Measurements from ENCODE around the gene VTI1A. TPM values are rescaled to one million over a fixed set of nuclear protein-coding genes. Genes with fewer than 3 reads are reported as not detected.
A peak's percentile ranks its signal among the peaks of the same experiment; 100 is the strongest.
"Not testable (repeated sequence)": the region's sequence is repeated elsewhere in the genome, so short reads cannot be mapped to it uniquely, and the experiment has no call there.

The VTI1A gene
- total RNA-seq, 1 donor: 37.1 TPM

DNA sequence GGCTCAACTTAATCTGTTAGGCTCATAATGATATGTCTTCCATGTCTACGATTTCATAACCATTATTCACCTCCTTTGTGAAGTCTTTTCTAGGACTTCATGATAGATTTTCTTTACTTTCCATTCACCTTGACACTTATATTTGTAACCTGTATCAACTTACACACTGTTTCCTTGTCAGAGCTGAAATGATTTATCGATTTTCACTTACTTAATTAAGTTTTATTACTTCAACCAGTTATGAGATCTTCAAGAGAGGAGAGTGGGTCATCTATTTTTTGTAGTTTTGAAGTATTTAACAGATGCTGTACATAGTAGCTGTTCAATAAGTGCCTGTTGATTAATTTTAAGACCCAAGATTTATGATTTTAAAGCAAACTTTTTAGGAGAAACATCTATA lies 37.4 kb downstream of the VTI1A start:
- TF ChIP-seq, protein P1, sequence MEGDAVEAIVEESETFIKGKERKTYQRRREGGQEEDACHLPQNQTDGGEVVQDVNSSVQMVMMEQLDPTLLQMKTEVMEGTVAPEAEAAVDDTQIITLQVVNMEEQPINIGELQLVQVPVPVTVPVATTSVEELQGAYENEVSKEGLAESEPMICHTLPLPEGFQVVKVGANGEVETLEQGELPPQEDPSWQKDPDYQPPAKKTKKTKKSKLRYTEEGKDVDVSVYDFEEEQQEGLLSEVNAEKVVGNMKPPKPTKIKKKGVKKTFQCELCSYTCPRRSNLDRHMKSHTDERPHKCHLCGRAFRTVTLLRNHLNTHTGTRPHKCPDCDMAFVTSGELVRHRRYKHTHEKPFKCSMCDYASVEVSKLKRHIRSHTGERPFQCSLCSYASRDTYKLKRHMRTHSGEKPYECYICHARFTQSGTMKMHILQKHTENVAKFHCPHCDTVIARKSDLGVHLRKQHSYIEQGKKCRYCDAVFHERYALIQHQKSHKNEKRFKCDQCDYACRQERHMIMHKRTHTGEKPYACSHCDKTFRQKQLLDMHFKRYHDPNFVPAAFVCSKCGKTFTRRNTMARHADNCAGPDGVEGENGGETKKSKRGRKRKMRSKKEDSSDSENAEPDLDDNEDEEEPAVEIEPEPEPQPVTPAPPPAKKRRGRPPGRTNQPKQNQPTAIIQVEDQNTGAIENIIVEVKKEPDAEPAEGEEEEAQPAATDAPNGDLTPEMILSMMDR (IDR thresholded peaks at IDR 0.05; ENCODE audit: insufficient read depth, low read depth, low read length): no peak
- no peak for DNase-seq (ENCODE audit: low read depth)
- no peak overlapping the region for H3K4me3 ChIP-seq (ENCODE audit: low read depth, low read length)

DNA sequence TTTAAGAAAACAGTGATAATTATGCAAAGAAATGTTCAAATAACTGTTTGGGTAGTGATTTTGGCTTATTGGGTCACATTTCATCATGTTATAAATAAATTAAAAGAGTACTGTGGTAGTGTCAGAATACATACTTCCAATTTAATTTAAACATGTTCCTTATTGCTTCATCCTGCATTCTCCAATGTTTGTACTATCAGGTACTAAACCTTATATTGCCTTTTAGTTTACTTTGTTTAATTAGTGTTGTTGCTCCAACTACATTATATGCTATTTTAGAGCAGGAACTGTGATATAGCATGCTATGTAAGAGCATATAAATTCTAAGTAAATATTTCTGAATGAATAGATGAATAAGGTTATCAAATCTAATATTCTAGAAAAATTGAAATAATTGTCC lies 40.9 kb downstream of the VTI1A start:
- no peak overlapping the region for H3K4me3 ChIP-seq (ENCODE audit: low read depth, low read length)
- no peak for DNase-seq (ENCODE audit: low read depth)
- TF ChIP-seq, protein P1 (IDR thresholded peaks at IDR 0.05; ENCODE audit: insufficient read depth, low read depth, low read length): no peak

DNA sequence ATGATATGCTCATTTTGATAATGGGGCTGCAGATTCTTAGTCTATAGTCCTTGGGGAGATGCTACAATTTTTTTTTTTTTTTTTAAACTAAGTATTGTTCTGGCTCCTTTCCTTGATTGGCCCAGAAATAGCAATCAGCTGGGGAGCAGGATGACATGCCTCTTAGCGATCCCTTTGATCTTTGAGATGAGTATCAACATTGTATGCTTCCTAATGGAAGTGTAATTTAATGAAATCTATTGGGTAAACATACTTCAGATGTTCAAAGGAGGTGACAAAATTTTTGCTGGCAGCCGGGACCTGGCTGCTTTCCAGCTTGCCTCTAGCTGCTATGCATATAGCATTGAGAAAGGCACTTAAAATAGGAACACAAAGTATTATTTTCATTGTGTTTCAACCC lies 43.5 kb downstream of the VTI1A start:
- TF ChIP-seq, protein P1 (IDR thresholded peaks at IDR 0.05; ENCODE audit: insufficient read depth, low read depth, low read length): no peak
- DNase-seq (ENCODE audit: low read depth): no peak
- no peak overlapping the region for H3K4me3 ChIP-seq (ENCODE audit: low read depth, low read length)

DNA sequence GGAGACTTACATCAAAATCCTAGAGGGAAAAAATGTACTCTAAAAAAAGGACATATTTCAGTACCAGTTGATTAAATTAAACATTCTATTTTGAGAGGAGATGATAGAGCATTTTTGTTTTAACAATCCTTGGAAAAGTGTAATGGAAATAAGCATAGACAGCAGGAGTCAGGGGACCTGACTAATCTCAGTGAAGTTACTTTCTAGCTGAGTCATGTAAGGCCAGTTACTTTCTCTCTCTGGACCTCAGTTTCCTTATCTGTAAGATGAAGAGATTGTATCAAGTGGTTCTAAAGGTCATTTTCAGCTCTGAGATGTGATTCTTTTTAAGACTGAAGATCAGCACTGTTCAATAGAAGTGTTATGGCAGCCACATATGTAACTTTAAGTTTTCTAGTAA lies 44.1 kb downstream of the VTI1A start:
- DNase-seq (ENCODE audit: low read depth): peak; percentile 19
- TF ChIP-seq, protein P1 (IDR thresholded peaks at IDR 0.05; ENCODE audit: insufficient read depth, low read depth, low read length): no peak
- no peak overlapping the region for H3K4me3 ChIP-seq (ENCODE audit: low read depth, low read length)

DNA sequence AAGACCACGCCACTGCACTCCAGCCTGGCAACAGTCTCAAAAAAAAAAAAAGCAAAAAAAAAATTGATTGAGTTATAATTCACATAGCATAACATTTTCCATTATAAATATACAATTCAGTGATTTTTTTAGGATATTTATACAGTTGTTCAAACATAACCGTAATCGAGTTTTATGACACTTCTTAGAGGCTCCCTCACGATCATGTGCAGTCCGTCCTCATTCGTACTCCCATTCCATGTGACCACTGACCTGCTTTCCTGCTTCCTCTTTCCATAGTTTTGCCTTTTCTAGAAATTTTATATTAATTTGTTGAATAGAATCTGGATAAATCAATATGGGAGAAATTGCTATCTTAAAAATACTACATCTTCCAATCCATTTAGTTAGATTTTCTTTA lies 45.7 kb downstream of the VTI1A start:
- no peak for DNase-seq (ENCODE audit: low read depth)
- no peak overlapping the region for H3K4me3 ChIP-seq (ENCODE audit: low read depth, low read length)
- TF ChIP-seq, protein P1 (IDR thresholded peaks at IDR 0.05; ENCODE audit: insufficient read depth, low read depth, low read length): no peak

DNA sequence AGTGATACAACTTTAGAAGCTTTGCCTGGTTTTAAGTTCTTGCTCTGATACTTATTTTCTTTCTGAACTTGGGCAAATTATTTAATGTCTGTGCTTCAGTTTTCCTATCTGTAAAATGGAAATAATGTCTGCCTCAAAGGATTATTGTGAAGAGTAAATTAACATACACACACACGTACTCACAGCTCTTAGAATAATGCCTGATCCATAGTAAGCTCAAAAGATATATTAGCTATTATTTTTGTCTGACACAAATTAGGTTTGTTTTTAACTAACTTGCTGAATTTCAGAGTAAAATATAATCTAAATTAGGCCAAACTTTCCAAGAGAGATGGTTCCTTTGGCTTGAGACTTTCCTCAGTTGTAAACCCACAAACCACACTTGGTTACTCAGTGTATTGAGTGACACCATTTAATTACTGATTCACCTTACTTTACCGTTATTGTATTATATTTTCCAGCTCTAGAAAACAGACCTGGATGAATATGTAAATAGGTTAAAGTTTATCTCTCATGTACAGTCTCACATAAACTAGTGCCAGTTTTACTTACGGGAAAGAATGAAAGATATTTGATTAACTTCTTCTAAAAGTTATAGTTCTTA lies 50.4 kb downstream of the VTI1A start:
- DNase-seq (ENCODE audit: low read depth): no peak
- no peak overlapping the region for H3K4me3 ChIP-seq (ENCODE audit: low read depth, low read length)
- TF ChIP-seq, protein P1 (IDR thresholded peaks at IDR 0.05; ENCODE audit: insufficient read depth, low read depth, low read length): no peak

DNA sequence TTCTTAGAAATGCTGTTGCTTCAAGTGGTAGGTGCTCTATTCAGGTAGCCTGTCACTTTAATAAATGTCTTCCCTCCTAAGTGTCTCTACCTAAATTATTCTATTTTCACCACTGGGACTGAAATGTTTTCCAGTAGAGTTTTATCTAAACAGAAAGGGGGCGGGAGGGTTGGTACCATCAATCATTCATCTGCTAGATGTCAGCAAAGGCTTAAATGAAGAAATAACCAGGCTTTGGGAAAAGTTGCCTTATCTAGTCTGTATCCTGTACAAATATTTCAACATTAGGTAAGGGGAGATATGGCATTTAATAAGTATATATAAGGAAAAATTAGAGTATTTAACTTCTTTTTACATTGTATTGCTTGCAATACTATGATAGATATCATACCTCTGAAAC lies 51.8 kb downstream of the VTI1A start:
- no peak overlapping the region for H3K4me3 ChIP-seq (ENCODE audit: low read depth, low read length)
- DNase-seq (ENCODE audit: low read depth): no peak
- TF ChIP-seq, protein P1 (IDR thresholded peaks at IDR 0.05; ENCODE audit: insufficient read depth, low read depth, low read length): no peak

DNA sequence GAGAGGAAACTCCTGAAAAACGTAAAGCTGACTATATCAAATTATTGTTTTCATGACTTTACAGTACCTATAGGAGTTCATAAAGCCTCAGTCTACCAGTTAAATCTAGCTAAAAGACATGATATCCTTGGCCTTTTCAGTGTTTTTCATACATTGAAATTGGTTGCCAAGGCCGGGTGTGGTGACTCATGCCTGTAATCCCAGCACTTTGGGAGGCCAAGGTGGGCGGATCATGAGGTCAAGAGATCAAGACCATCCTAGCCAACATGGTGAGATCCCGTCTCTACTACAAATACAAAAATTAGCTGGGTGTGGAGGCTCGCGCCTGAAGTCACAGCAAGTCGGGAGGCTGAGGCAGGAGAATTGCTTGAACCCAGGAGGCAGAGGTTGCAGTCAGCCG lies 53.0 kb downstream of the VTI1A start:
- not testable (repeated sequence) for H3K4me3 ChIP-seq (ENCODE audit: low read depth, low read length); DNase-seq (ENCODE audit: low read depth)
